Activated T-cell treated with anti-CD3 and anti-CD28 coated beads for 24 hours (primary cell): ENCODE data around the gene DENND5A.
"Not testable (repeated sequence)": the region's sequence is repeated elsewhere in the genome, so short reads cannot be mapped to it uniquely, and the experiment has no call there.

Experiments
- DNase-seq: peaks from one replicate; pipeline ENCODE4 v3.0.0-alpha.2; 2020; ENCODE audit warnings: low read depth

The DENND5A gene

DNA sequence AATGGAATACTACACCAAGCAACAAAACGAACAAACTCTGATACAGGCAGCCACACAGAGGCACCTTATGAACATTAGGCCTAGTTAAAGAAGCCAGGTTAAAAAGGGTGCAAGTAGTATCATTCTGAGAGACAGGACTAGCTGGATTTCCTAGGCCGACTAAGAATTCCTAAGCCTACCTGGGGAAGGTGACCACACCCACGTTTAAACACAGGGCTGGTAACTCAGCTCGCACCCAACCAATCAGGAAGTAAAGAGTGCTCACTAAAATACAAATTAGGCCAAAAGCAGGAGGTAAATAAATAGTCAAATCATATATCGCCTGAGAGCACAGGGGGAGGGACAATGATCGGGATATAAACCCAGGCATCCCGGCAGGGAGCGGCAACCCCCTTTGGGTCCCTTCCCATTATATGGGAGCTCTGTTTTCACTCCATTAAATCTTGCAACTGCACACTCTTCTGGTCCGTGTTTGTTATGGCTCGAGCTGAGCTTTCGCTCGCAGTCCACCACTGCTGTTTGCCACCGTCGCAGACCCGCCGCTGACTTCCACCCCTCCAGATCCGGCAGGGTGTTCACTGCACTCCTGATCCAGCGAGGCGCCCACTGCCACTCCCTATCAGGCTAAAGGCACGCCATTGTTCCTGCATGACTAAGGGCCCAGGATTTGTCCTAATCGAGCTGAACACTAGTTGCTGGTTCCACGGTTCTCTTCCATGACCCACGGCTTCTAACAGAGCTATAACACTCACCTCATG, 167.8 kb downstream of the DENND5A start:
- DNase-seq = not testable (repeated sequence)

DNA sequence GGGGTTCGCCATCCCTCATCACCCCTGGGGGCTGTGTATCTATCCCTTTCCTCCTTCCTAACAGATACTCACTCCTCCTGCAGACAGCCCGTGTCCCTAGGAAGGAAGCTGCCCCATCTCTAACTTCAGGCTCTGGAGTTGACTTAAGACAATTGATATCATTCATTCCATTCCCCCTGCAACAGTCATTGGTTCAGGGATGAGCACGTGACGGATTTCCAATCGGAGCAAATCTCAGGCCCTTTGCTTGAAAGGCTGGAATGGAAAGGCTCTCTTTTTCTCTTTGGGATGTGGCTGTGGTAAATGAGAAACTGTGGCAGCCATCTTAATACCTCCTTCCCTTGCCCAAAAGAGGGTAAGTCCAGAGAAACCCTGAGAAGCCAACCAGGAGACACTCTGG, 168.7 kb downstream of the DENND5A start:
- DNase-seq = no peak

DNA sequence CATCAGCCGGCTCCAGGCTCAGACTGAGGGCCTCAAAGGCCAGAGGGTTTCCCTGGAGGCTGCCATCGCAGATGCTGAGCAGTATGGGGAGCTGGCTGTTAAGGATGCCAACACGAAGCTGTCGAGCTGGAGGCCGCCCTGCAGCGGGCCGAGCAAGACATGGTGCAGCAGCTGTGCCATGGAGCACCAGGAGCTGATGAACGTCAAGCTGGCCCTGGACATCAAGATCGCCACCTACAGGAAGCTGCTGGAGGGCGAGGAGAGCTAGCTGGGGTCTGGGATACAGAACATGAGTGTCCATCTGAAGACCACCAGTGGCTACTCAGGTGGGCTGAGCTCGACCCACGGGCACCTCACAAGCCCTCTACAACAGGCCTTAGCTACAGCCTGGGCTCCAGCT, 169.7 kb downstream of the DENND5A start:
- no peak for DNase-seq

DNA sequence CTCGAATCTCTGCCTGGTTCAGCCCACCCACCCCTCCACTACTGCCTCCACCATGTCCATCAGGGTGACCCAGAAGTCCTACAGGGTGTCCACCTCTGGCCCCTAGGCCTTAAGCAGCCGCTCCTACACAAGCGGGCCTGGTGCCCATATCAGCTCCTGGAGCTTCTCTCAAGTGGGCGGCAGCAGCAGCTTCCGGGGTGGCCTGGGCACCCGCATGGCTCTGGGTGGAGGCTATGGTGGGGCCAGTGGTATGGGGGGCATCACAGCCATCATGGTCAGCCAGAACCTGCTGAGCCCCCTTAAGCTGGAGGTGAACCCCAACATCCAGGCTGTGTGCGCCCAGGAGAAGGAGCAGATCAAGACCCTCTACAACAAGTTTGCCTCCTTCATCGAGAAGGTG, 170.7 kb downstream of the DENND5A start:
- DNase-seq = no peak

DNA sequence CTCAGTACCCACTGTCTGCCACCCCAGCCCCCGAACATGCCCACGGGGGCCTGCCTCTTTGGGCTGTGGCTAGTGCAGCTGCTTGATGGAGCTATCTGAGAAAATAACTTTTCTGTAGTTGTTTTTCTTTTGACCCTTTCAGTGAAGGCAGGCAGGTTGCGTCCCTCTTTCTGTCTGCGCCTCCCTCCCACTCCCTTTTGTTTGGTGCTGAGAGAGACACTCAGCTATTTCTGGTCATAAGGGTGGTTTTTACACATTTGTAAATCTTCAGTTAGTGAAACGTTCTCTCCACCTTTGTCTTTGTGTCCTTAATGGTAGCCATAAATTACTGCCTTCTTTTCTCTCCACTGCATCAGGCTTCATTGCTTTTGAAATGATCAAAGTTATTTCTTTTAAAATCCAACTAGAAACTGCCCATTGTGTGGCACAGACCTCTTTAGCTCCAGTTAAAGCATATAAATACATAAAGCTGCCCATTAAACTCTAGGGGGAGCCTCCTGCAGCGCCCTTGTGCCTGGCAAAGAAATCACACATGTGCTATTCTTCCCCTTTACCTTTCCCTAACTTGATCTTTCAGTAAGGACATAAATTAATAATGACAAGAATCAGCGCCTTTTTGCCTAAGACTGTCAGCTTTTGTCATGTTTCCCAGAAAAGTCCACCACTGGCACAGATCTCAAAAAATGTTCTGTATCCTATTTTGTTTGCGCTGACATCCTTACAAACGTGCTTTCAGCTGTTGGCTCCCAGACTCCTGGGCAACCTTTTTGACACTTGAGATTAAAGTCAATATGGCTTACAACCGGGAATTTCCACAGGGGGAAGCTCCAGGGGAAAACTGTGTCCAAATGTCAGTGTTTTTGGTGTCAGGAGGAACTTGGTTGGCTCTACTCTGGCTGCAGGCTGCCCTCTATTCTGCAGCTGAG, 172.0 kb downstream of the DENND5A start:
- no peak for DNase-seq

DNA sequence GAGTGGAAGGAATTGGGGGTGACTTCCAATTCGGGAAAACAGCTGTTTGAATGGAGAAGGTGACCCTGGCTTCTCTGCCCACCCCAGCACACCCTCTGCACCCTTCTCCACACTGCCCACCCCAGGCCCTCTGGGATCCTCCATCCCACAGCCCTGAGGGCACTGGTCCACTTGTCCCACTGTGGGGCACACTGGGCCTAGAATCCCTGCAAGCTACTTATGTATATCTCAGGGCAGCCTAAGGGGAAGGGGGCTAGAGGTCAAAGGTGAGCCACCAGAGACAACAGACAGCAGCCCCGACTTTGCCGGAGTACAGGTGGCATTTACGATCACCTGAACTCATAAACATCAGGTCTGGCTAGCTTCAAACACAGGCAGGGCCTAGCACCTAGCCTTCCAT, 173.1 kb downstream of the DENND5A start:
- no peak for DNase-seq

DNA sequence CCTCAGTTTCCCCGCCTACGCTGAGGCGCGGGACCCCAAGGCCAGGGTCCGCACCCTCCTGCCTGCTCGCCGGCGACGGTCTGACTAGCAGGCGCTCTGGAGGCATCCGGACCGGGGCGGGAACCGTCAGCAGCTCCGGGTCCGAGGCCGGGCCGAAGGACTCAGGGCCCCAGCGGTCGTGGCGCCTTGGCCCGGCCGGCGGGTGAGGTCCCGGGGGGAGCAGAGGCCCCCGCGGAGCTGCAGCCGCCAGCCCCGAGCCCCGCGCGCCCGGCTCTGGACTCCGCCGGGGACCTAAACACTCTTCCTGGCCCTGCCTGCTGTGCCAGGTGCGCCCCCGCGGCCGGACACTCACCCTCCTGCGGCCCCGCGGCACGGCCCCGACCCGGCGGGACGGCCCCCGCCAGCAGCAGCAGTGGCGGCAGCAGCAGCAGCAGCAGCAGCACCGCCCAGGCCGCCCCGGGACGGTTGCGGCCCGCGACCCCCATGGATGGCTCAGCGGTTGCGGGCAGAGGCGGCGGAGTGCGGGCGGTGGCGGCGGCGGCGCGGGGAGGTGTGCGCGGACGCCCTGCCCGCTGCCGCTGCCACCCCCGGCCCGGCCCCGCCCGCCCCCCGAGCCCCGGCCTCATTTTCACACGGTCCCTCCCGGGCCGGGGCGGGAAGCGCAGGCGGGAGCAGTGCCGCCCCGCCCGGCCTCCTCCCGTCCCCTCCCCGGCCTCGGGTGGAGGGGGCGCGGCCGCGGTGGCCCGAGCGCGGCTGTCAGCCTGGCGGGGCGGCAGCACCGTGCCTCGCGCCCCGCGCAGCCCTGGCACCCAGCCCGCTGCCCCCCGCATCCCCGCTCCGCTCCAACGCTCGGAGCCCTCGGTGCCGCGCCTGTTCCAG, 173.9 kb downstream of the DENND5A start, which contains the start of gene SCUBE2:
Gene SCUBE2 (minus strand): TSS at position 556 of the 879 bp plus-strand sequence. CDS start 71 bp downstream, at position 485.
- DNase-seq = no peak

DNA sequence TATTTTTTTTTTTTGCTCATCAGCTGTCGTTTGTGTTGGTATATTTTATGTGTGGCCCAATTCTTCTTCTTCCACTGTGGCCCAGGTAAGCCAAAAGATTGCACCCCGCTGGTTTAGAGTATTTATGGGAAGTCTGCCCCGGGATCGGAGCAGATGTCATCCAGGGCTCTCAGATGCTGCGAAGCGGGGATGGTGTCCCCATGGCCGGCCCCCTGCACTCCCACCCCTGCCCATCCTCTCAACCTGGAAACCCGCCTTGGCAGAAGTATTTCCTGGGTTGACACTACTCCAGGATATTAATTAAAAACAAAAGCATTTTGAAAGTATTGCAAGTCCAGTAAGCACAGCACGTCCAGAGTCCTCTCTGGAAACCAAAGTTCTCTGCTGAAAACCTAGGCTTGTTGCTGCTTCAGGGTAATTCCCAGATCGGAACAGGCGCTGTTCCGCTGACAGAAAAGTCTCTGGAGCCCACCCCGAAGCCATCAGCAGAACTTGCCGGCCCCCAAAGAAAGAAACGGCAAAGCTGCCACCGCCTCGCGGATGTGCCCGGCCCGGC, 174.6 kb downstream of the DENND5A start:
- DNase-seq = no peak

DNA sequence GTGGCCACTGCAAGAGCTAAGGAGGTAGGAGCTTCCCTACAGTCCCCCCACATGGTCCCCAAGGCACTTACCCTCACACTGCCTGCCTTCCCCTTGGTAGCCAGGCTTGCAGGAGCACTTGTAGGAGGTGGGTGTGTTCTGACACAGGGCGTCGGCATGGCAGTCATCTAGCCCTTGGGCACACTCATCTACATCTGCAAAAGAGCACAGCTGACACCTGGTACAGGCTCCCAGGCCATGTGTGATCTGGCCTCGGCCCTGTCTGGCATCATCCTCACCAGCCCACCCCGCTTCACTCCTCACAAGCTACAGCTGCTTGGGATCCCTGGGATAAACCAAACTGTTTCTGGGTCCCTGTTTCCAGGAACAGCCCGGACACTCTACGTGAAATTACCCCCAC, 175.5 kb downstream of the DENND5A start:
- no peak for DNase-seq

DNA sequence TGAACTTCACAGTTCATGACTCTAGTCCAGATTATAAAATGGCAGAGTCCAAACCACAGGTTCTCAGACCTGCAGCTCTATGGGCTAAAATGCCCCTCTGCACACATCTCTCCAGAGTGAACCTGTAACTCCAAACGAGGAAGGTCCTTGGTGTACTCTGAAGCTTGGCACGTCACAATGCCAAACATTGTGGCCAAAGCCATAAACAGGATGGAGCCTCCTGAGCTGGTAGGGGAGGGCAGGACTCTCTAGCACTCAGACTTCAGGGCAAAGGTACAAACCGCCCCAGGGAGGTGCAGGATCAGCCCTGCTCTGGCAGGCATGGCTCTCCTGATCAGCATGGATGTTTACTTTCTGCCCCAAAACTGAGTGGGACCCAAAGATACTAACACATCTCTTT, 176.1 kb downstream of the DENND5A start:
- DNase-seq = no peak
